CMK (cell line): ENCODE data around the gene ACMSD.
"Not testable (repeated sequence)": the region's sequence is repeated elsewhere in the genome, so short reads cannot be mapped to it uniquely, and the experiment has no call there.

ENCODE experiments used
- DNase-seq: peaks from one replicate; pipeline ENCODE4 v3.0.0-alpha.2; 2010; ENCODE audit warnings: low read depth

The ACMSD gene

DNA sequence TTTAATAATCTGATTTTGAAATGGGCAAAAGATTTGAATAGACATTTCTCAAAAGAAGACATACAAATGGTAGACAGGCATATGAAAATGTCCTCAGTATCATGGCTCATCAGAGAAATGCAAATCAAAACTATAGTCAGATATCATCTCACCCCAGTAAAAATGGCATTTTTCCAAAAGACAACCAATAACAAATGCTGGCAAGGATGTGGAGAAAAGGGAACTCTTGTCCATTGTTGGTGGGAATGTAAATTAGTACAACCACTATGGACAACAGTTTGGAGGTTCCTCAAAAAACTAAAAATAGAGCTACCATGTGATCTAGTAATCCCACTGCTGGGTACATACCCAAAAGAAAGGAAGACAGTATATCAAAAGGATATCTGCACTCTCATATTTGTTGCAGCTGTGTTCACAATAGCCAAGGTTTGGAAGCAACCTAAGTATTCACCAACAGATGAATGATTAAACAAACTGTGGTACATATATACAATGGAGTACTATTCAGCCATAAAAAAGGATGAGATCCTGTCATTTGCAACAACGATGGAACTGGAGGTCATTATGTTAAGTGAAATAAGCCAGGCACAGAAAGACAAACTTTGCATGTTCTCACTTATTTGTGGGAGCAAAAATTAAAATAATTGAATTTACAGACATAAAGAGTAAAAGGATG, 69.2 kb downstream of the ACMSD start:
- DNase-seq = not testable (repeated sequence)

DNA sequence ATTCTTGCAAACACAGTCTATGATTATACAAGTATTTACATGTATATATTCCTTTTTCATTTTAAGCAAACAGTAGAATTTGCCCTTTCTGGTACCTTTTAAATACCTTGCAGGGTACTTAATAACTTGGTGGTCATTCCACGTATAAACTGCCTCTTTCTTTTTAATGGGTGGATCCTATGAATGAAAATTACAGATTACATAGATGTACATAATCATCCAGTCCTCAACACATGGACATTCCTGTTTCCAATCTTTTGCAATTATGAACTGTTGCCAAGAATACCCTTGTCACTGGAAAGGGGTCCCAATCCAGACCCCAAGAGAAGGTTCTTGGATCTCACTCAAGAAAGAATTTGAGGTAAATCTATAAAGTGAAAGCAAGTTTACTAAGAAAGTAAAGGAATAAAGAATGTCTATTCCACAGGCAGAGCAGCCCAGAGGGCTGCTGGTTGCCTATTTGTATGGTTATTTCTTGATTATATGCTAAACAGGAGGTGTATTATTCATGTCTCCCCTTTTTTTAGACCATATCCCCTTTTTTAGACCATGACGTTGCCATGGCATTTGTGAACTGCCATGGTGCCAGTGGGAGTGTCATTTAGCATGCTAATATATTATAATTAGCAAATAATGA, 72.5 kb downstream of the ACMSD start:
- DNase-seq = no peak

DNA sequence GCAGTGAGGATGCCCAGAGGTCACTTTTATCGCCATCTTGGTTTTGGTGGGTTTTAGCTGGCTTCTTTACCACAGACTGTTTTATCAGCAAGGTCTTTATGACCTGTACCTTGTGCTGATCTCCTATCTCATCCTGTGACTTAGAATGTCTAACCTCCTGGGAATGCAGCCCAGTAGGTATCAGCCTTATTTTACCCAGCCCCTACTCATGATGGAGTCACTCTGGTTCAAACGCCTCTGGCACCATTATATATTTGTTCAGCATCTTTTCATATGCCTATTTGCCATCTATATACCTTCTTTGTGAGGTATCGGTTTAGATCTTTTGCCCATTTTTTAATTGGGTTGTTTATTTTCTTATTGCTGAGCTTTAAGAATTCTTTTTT, 73.0 kb downstream of the ACMSD start:
- no peak for DNase-seq

DNA sequence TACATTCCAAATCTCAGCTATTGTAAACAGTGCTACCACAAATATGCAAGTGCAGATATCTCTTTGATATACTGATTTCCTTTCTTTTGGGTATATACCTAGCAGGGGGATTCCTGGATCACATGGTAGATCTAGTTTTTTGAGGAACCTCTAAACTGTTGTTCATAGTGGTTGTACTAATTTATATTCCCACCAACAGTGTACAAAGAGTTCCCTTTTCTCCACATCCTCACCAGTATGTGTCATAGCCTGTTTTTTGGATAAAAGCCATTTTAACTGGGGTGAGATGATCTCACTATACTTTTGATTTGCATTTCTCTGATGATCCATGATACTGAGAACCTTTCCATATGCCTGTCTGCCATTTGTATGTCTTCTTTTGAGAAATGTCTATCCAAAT, 73.9 kb downstream of the ACMSD start:
- no peak for DNase-seq

DNA sequence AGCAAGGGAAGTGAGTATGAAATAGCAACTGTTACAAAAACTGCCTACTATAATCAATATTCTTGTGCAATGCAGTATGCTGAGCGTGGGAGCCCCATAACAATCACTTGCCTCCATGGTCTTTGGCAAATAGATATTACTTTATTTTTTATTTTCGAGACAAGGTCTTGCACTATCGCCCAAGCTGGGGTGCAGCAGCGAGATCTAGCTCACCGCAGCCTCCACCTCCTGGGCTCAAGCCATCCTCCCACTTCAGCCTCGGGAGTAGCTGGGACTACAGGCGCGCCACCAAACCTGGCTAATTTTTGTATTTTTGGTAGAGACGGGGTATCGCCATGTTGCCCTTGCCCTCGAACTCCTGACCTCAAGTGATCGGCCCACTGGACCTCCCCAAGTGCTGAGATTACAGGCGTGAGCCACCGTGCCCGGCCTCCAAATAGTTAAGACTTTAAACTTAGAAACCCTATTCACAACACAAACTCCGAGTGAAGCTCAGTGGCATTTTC, 79.0 kb downstream of the ACMSD start:
- peak; percentile 12 for DNase-seq

DNA sequence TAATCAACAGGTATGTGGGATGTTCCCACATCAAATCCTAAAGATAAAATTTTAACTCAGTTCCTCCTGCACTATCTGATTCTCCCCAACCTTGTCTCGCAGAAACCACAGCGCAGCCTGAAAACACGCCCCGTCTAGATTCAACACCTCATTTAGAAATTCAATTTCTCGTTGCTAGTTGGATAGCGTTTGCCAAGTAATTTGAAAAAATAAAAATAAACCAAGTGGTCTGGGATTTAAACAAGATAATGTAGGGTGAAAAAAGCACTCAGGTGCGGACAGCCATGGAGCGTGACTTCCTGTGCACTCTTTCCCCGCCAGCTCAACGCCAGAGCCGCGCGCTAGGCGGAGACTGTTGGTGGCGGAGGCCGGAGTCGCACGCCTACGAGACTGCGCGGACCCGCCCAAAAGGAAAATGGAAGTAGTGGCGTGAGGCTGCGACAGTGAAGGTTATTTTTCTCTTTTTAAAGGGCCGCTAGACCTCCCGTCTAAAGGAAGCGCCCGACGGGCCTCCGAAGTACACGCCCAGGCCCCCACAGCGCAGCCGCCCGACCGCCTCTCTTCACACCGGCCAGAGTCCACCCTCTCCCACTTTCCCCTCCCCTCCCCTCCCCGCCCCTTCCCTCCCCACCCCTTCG, 79.6 kb downstream of the ACMSD start:
- DNase-seq = peak; percentile 71

DNA sequence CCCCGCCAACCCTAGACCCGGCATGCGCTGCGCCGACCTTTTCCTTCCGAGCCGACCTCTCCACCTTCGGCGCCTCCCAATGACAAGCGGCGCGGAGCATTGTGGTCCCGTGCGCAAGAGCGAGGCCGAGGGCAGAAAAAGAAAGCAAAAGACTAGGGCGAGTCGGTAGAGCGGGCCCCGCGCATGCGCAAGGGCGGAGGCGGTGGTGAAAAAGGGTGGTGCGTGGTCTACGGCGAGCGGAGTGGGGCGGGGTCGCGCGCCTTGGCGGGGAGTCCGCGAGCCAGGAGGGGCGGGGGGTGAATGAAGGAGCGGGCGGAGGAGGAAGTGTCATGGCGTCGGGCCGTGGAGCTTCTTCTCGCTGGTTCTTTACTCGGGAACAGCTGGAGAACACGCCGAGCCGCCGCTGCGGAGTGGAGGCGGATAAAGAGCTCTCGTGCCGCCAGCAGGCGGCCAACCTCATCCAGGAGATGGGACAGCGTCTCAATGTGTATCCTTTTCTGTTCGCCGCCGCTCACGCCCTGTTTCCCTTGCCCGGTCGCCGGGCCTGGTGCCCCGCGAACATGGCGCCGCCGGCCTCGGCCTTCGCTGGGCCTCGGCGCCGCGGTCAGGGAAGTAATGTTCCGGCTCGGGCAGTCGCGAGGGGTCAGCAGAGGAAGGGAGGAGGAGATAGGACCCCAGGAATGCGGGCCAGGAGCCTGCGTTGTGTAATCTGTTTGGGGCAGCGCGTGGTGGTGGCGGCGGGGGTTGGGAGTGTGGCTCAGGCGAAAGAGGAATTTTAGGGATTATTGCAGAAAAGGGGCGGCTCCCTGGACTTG, 80.3 kb downstream of the ACMSD start, which contains the start of gene CCNT2:
Gene CCNT2, plus strand, starts transcription at position 297 of the 815 bp plus-strand sequence. Its CDS starts 33 bp downstream, at position 330.
- DNase-seq = peak; percentile 86

DNA sequence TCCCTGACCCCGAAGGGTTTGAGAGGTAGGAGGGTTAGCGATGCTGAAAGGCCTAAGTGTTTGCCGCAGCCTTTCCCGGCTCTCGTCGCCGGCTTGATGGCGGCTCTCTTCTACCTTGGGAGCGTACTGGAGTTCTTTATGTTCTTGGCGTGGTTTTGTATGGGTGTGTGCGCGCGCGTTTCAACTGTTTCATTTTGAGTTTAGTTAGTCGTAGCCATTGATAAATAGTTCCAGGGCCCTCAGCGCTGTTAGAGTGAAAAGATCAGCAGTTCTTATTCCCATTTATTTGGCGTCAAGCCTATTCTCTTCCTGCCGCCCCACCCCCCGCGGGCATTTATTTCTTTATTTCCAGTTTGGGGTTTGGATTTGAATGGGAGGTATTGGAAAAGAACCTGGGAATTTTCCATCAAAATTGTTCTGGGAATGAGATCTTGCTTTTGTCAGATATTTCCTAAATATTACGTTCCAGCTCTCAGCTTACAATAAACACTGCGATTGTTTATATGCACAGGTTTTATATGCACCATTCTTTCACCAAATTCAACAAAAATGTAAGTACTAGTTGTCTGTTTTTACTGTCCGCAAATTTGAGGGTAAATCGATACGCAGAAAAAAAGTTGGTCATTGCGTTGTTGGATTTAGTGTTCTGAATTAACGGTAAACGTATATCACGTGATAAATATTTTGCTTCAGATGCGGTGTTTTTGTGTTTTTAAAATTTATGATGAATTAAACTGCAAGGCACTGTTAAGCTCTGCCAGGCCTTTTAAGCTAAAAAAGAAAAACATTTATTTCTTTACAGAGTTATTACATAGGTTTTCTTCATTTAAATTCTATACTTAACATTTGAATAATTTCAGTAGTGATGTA, 81.2 kb downstream of the ACMSD start:
- no peak for DNase-seq

DNA sequence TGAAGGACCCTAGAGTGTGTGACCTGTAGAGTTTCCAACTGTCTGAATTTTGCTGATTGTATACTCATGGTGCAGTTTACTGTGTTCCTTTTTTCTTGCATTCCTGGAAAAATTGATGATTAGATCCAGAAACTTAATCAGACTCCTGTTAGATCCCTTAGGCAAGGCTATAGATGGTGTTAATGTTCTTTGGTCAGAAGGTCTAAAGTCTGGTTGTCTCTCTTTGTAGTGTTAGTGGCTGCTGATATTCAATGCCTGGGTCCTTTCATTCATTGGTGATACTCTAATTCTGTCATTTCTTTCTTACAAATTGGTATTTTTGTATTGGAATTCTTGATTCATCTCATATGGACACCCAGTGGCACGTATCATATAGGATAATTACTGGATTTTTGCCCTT, 86.5 kb downstream of the ACMSD start:
- no peak for DNase-seq

DNA sequence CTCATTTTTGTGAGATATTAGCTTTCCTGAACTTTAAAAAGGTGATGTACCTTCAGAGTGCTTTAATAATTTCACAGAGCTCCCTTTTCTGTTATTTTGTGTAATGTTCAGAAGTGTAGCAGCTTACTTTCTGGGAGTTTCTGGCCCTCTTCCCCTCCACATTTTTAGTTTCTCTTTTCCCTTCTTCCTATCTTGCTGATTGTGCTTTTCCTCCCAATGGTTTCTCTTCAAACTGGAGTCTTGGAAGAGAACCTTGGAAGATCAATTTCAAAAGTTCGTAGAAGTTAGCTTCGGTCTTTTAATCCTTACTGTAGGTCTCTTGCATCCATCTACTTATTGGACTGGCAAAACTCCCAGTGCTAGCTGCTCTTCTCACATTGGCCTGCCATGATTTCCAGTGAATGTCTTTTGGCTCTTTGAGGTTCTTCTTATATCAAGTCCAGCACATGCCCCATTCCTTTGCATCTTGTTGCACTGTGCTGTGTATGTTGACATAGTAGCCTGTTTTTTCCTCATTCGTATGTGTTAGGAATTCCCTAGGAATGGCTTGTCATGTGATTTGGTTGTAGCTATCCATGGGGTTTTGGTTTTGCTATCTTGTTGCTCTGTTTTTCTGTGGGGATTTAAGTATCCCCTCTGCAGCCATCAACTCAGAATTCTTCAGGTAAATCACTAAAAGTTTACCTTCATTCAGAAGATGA, 88.0 kb downstream of the ACMSD start:
- no peak for DNase-seq

DNA sequence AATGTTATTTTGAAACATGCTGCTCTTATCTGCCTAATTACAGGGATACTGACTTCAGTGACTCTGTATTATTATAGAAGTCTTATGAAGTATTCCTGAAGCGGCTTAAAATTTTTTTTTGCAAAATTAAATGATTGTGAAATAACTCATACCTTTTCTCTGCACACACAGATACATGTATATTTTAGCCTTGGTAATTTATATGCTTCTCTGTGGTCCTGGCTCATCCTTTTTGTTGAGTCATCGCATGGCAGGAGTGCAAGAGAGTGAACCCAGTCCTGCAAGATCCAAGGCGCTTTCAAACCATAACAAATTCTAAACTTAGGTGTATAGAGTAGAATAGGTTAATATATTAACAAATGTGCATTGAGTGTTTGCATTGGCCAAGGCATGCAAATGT, 88.8 kb downstream of the ACMSD start:
- DNase-seq = no peak

DNA sequence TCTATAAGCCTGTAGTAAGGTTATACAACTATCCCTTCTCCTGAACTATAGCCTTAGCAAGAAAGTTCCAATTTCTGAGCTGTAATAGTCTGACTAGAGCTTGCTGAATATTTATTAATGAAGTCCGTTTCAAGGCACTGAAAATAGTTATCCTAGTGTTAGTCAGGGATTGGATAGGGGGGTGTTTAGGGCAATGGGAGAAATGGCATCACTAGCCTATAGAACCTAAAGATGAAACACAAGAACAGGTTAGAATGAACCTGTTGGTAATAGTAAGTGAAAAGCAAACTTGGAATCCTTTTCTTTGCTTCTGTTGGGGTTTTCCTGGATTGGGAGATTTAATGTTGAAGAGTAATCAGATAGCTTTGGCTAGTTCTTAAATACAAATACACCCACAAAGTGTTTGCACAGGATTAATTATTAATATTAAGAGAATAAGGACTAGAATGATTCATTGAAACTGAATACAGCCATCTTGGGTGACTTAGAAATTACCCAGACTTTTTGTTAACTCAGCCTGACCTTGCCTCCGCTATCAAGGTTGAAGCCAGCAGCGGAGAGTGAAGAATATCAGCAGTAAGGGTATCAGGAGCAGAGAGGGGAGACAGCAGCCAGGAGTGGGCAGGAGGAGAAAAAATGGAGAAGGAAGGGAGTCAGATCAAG, 94.6 kb downstream of the ACMSD start:
- DNase-seq = no peak

DNA sequence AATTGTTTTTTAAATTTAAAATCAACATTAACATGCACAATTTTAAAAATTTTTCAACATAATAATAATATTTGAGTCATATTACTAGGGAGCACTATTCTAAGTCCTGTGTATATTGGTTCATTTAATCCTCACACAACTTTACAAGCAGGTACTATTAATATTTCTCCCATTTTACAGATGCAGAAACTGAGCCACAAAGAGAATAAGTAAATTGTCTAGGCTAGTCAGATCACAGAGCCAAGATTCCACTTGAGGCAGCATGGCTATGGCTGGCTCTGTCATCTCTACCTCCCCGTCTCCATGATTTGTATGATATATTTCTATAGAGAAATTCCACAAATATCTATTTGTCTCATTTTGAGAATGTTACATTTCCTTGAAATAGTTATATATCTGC, 95.3 kb downstream of the ACMSD start:
- DNase-seq = no peak

DNA sequence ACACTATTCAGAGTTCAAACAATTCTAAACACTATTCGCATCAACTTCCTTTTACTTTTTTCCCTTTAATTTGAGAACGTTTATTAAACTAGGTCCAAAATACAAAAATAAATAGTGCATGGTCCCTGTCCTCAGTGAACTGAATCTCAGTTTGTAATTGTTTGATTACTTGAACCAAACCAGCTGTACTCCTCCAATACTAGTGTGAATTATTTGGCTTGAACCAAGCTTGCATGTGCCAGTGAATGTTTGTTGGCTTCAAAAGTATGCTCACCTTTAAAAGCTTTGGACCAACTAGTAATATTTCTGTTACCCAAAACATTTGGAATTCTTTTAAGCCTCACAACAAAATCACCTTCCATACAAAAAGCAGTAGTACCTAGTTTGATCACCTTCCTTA, 95.7 kb downstream of the ACMSD start:
- no peak for DNase-seq

DNA sequence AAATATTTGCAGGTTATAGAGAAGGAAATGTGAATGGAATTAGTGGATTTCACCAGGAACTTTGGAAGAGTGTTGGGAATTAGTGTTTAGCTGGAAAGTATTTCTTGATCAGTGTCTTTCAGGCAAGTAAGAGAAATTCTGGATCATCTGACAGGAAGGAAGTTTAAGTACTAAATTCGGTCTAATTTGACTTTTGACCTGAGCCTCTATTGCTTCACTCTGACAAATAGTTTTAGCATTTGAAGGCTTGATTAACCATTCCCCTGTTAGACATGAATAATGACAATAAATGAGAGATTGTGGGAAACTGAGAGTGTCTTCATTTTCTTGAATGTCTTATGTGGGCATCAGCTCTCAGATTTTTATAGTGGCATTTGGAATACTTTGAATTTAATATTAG, 96.2 kb downstream of the ACMSD start:
- no peak for DNase-seq

DNA sequence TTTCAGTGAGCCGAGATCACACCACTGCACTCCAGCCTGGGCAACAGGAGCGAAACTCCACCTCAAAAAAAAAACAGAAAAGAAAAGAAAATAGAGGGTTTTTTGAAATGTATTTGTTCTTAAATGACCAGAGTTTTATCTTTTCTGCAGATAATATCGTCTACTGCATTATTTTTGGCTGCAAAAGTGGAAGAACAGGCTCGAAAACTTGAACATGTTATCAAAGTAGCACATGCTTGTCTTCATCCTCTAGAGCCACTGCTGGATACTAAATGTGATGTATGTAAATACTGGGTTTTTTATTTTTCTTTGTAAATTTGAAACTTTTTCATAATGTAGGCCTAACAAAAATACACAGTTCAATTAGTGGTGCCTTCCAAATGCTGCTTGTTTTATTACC, 98.3 kb downstream of the ACMSD start:
- no peak for DNase-seq

DNA sequence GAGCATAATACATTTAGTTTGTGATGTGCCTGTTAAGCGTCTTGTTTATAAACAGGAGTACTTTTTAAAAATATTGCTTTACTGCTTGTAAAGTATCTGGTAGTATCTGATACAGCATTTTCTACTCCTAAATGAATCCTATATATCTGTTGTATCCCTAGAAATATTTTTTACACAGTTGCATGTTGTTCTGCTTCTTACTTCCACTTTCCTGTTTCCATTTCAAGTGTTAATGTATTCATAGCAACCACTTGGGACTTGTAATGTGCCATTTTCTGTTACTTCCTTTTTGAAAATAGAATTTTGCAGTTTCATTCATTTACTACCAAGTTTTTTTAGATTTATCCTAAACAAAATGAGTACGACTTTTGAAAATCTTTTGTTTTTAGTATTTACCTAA, 105.1 kb downstream of the ACMSD start:
- DNase-seq = no peak

DNA sequence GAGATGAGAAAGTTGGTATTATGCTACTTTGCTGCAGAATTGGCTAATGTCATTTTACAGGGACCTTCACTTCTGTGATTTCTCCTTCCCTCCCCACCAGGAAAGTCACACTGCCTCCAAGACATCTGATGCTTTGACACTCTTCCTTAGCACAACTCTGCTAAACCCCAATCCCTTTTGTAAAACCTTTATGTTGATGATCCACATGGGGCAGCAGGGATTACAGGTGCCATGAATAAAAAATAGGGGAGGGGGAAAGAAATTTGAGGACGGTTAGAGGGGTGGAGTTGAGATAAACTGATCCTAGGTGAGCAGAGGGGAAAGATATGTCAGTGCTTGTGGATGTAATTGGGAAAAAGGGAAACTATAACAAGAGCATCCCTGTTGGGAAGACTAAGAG, 106.6 kb downstream of the ACMSD start:
- no peak for DNase-seq

DNA sequence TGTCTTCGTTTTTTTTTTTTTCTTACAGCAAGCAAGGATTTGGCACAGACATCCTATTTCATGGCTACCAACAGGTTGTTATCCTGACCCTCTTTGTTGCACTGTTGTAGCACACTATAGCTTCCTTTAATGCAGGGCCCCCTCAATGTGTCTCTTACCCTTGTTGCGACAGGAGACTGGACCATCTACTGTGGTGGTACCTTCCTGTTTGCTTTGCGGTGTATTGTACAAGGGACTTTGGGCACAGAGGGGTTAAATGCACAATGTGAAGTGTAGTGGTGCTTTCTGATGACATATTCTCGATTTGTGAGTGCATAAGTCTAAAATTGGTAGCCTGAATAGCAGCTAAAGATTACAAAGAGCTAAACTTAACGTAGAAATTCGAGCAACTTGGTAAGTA, 107.7 kb downstream of the ACMSD start:
- no peak for DNase-seq

DNA sequence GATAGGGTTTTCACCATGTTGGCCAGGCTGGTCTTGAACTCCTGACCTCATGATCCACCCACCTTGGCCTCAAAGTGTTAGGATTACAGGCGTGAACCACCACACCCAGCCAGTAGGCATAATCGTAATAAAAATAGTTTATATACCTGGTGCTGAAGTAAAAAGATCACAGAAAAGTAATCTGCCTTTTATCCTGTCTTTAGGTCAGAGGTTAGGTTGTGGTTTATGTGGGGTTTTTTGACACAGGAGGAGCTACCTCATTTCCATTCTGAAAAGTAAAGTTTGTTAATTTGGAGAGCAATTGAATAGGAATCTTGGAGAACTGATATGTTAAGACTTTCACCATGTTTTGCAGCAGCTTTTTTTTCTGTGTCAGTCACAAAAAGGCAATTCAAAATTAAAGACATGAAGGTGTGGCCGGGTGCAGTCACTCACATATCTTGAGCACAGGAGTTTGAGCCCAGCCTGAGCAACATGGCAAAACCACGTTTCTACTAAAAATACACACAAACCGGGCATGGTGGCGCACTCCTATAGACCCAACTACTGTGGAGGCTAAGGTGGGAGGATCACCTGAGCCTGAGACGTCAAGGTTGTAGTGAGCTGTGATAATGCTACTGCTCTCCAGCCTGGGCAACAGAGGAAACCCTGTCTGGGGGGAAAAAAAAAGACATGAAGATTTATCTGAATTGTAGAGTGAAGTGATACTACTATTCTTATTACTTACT, 111.7 kb downstream of the ACMSD start:
- no peak for DNase-seq
